IPS DF 6.9 (cell line): ENCODE measurements around the gene FBRS.
A peak's percentile ranks its signal among the peaks of the same experiment; 100 is the strongest.

ENCODE experiments used
- DNase-seq: peaks from one replicate; pipeline ENCODE4 v3.0.0-alpha.2; 2013; ENCODE audit warnings: low read depth, low spot score
- H3K27ac ChIP-seq: one replicate; pipeline ENCODE4 v1.5.1; 2013; ENCODE audit warnings: low read length, control low read depth
- H3K27me3 ChIP-seq: 2 replicates; pipeline ENCODE4 v1.6.1; 2013; ENCODE audit warnings: mild to moderate bottlenecking, low read length; ENCODE audit not compliant: control insufficient read depth, insufficient read depth
- H3K36me3 ChIP-seq: 2 replicates; pipeline ENCODE4 v1.6.1; 2013; ENCODE audit warnings: low read length; ENCODE audit not compliant: control insufficient read depth, insufficient read depth
- H3K4me1 ChIP-seq: 2 replicates; pipeline ENCODE4 v1.6.1; 2013; ENCODE audit warnings: low read length; ENCODE audit not compliant: control insufficient read depth, insufficient read depth
- H3K4me3 ChIP-seq: 2 replicates; pipeline ENCODE4 v1.5.1; 2013; ENCODE audit warnings: mild to moderate bottlenecking, low read length
- H3K9me3 ChIP-seq: 2 replicates; pipeline ENCODE4 v1.6.1; 2013; ENCODE audit warnings: low read length, inconsistent platforms; ENCODE audit not compliant: control insufficient read depth, insufficient read depth
- WGBS: extraction: QIAGEN DNeasy Blood & Tissue Kit; methylation state at CpG from one replicate; pipeline ENCODE4 v1.1.7; 2013; ENCODE audit warnings: mixed read lengths, missing lambda C conversion rate; ENCODE audit not compliant: insufficient read length, insufficient coverage; 5-methylcytosine and 5-hydroxymethylcytosine counted together

The FBRS gene

DNA sequence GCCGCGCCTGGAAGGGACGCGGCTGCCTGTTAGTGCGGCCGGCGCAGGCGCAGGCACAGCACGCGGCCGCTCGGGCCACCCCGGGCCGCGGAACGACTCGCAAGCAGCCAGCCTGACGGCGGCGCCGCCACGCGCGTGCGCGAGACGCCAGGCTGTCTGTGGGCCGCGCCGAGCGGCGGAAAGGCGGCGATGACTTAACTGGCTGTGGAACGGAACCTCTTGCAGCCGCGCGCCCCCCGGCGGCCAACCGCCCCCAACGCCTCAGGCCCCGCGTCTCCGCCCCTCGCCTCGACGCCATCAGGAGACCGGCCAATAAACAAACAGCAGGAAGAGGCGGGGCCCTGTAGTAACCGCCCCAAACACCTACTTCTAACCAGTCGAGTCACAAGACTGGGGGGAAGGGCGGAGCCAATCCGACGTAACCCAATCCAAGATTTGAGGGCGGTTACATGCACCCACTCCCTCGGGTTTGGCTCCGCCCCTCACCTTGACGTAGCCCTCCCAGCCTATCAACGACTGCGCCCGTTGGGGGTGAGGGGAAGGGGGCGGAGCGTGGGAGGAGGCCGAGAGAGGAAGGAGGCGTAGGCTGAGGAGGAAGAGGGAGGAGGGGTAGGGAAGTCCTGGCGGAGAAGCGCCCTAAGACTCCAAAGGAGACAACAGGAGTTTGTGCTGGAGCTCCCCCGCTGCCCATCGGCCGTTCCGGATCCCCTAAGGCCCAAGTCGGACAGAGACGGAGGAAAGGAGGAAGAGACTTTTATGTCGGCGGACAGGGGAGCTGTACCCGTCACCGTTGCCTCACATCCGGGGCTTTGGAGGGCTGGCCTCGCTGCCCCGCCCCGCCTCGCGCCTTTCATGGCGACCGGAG lies at the start of gene FBRS:
FBRS (plus strand) TSS at position 566 of the 865 bp plus-strand sequence. CDS start 1,088 bp downstream, outside the sequence.
- peaks cover 6% of the 10 kb centered on the region; the same call in 1 of the 2 replicates for H3K27me3 ChIP-seq
- peak; percentile 100 for DNase-seq
- H3K4me1 ChIP-seq = no peaks in the 10 kb centered on the region
- no peak within 1 kb of the TSS for H3K27ac ChIP-seq
- H3K4me3 ChIP-seq = peak within 1 kb of the TSS; percentile 71
- WGBS = no CpG with 5 or more reads among the region's 86 CpGs
- H3K36me3 ChIP-seq = no peaks in the 10 kb centered on the region
- H3K9me3 ChIP-seq = no peaks in the 10 kb centered on the region

- Histone ChIP-seq H3K36me3 (peaks cover 9% of the 10 kb centered on the region), H3K27me3 (no peaks in the 10 kb centered on the region), H3K4me3 (peak overlapping the region; percentile 77), H3K27ac (no peak overlapping the region), H3K9me3 (no peaks in the 10 kb centered on the region), H3K4me1 (no peaks in the 10 kb centered on the region)
- no peak for DNase-seq
- WGBS = no CpG with 5 or more reads among the region's 40 CpGs
Measured at GRCh38 chr16:30609002-30609925, 49.0 kb upstream of the FBRS start.

DNA sequence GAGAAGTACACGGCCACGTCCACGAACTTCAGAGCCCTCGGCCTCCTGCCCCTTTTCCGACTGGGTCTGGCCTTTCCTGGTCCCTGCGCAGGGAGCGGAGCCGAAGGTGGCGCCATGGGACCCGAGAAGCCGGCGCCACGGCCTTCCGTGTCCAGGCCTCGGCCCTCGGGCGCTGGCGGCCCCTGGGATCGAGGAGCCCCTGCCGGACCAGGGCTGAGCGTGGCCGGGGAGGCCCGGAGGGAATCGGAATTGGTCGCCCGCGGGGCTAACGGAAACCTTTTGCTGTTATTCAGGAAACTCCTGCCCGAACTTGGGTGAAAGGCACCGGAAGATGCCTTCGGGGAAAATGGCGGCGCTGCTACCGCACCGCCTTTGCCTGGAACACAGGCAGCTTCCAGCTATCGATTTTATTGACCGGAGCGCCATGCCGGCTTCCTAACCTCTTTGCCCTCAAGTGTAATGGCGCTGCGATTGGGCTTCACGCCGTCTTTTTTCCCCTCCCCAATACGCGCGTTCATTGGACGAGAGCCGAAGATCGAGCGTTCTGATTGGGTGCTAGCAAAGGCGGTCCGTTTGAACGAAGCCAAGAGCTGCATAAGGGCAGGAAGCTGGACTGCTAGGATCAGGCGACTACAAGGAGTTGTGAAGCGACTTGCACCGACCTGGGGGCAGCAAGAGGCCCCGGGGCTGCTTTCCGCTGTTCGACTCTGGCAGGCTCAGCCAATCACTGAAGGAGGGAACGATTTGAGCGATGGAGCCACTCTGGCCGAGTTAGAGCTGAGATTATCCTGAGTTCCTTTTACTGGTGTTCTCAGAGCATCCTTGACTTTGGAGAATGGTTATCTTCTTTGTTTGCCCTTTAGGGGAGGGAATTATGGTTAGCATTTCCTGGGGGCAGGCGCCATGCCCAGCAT lies 48.0 kb upstream of the FBRS start, which contains the start of gene ZNF689:
ZNF689 (minus strand) TSS at position 464 of the 914 bp plus-strand sequence; CDS start at position 116, 348 bp downstream.
- DNase-seq = peak; percentile 99
- H3K4me1 ChIP-seq = no peaks in the 10 kb centered on the region
- H3K36me3 ChIP-seq = peaks cover under 1% of the 10 kb centered on the region; the same call in 1 of the 2 replicates
- H3K27me3 ChIP-seq = no peaks in the 10 kb centered on the region
- WGBS = no CpG with 5 or more reads among the region's 63 CpGs
- no peaks in the 10 kb centered on the region for H3K9me3 ChIP-seq
- H3K4me3 ChIP-seq = peak within 1 kb of the TSS; percentile 77
- no peak within 1 kb of the TSS for H3K27ac ChIP-seq

DNA sequence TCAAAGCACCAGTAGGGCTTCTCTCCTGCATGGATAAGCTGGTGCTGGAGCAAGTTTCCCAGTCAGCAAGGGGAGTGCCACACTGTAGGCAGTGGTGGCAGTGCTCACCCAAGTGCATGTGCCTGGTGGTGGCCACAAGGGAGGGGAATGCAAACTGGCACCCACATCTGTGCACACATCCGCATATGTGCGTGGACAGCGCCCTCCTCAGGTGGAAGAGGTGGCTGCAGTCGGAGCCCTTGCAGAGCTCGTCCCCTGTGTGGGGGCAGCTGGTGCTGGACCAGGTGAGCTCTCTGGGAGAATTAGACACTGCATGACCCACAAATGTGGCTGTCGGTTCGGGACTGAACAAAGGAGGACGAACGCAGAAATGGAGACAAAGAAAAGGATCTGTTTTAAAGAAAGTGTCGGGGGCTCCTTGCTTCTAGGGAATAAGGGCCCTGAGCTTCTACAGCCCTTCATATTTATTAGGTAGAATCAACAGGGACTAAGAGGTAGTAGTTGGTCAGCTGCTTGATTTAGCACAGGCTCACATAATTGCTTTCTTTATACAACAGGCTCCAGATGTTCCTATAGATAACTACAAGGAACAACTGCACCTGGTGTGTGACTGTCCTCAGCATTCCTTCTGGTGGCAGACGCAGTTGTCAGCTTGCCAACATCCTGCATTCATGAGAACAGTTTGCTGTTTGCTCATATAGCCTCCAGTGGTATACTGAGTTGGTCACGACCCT lies 42.7 kb upstream of the FBRS start:
- Histone ChIP-seq H3K36me3 (no peaks in the 10 kb centered on the region), H3K9me3 (no peaks in the 10 kb centered on the region), H3K27me3 (no peaks in the 10 kb centered on the region), H3K4me1 (no peaks in the 10 kb centered on the region), H3K4me3 (no peak overlapping the region), H3K27ac (no peak overlapping the region)
- WGBS = no CpG with 5 or more reads among the region's 12 CpGs
- no peak for DNase-seq

DNA sequence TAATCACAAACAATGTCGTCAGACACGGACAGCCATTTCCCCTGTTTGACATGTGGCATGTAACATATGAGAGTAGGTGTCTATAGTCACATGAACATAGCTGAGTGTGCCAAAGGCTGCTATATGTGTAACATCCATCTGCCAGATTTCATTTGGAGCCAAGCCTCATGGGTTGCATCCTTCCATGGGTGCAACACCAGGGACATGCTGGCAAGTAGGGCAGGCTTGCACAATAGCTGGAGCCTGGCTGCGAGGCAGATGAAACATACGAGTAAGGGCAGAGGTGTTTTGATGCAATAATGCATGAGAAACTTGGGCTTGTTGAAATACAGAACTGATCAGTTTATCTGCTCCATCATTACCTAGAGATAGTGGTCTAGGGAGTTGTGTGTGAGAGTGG lies 39.0 kb upstream of the FBRS start:
- Histone ChIP-seq H3K36me3 (no peaks in the 10 kb centered on the region), H3K27ac (no peak overlapping the region), H3K9me3 (no peaks in the 10 kb centered on the region), H3K27me3 (no peaks in the 10 kb centered on the region), H3K4me1 (no peaks in the 10 kb centered on the region), H3K4me3 (no peak overlapping the region)
- no peak for DNase-seq
- no CpG with 5 or more reads among the region's 4 CpGs for WGBS

GRCh38 chr16:30619638-30620037 lies 38.6 kb upstream of the FBRS start:
- no peak for DNase-seq
- H3K9me3 ChIP-seq = no peaks in the 10 kb centered on the region
- H3K36me3 ChIP-seq = no peaks in the 10 kb centered on the region
- H3K27me3 ChIP-seq = no peaks in the 10 kb centered on the region
- no peaks in the 10 kb centered on the region for H3K4me1 ChIP-seq
- H3K27ac ChIP-seq = no peak overlapping the region
- WGBS = no CpG with 5 or more reads among the region's 5 CpGs
- no peak overlapping the region for H3K4me3 ChIP-seq

DNA sequence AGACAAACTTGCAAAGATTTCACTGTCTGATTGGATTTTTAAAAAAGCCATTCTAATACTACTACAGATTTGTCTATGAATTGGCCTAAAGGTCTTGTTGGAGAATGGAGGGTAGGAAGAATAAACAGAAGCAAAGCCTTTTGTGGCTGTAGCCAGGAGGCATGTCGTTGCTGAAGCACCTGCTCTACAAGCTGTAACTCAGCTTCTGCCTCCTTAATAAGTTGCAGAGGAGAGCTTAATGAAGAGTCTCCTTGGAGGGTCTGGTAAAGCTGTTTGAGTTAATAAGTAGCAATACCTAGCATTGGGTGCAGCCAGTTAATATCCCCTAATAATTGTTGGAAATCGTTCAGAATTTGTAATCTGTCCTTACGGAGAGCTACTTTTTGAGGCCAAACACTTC lies 38.1 kb upstream of the FBRS start:
- DNase-seq = no peak
- no CpG with 5 or more reads among the region's 3 CpGs for WGBS
- Histone ChIP-seq H3K27ac (no peak overlapping the region), H3K4me1 (no peaks in the 10 kb centered on the region), H3K9me3 (no peaks in the 10 kb centered on the region), H3K27me3 (no peaks in the 10 kb centered on the region), H3K4me3 (no peak overlapping the region), H3K36me3 (no peaks in the 10 kb centered on the region)

DNA sequence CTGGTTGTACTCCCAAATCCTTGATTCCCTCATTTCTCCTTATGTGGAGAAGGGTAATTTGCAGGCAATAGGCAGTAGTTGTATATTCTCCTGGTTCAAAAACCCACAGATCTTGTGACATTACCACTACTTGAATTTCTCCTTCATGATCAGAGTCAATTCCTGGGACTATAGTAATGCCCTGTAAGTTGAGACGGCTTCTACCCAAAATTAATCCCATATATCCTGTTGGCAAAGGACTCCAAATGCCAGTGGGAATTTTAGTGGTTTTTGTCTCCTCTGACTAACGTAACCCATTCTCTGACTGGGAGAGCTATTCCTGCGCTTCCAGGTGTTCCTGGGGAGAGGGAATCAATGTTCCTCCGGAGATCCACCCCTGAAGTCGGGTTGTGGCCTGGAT lies 36.5 kb upstream of the FBRS start:
- no peaks in the 10 kb centered on the region for H3K36me3 ChIP-seq
- H3K27ac ChIP-seq = no peak overlapping the region
- H3K4me1 ChIP-seq = no peaks in the 10 kb centered on the region
- no peaks in the 10 kb centered on the region for H3K9me3 ChIP-seq
- WGBS = no CpG with 5 or more reads among the region's 5 CpGs
- H3K4me3 ChIP-seq = no peak overlapping the region
- H3K27me3 ChIP-seq = no peaks in the 10 kb centered on the region
- no peak for DNase-seq

GRCh38 chr16:30622455-30623032 lies 35.7 kb upstream of the FBRS start:
- no CpG with 5 or more reads among the region's 10 CpGs for WGBS
- H3K9me3 ChIP-seq = no peaks in the 10 kb centered on the region
- H3K27me3 ChIP-seq = no peaks in the 10 kb centered on the region
- no peaks in the 10 kb centered on the region for H3K4me1 ChIP-seq
- no peak for DNase-seq
- H3K36me3 ChIP-seq = no peaks in the 10 kb centered on the region
- H3K4me3 ChIP-seq = no peak overlapping the region
- H3K27ac ChIP-seq = no peak overlapping the region
